Upper lobe of right lung (tissue), 1 donor: Measurements from ENCODE around the gene UROC1. TPM values are rescaled to one million over a fixed set of nuclear protein-coding genes. Genes with fewer than 3 reads are reported as not detected.

Experiments
- ATAC-seq: fragments of 200-7000 bp; cut with Tn5 transposase; one replicate; pipeline ENCODE4 v1.9.1; 2020; ENCODE audit warnings: mild to moderate bottlenecking, moderate library complexity
- DNase-seq: peaks from one replicate; pipeline ENCODE4 v3.0.0-alpha.2; 2020
- H3K27ac ChIP-seq: fragments of 200-600 bp; one replicate; pipeline ENCODE4 v1.8.0; 2022
- H3K27me3 ChIP-seq: fragments of 200-600 bp; one replicate; pipeline ENCODE4 v1.8.0; 2022; ENCODE audit warnings: mild to moderate bottlenecking
- H3K36me3 ChIP-seq: fragments of 200-600 bp; one replicate; pipeline ENCODE4 v1.8.0; 2022
- H3K4me1 ChIP-seq: fragments of 200-600 bp; one replicate; pipeline ENCODE4 v1.8.0; 2022
- H3K4me3 ChIP-seq: fragments of 200-600 bp; one replicate; pipeline ENCODE4 v1.8.0; 2022; ENCODE audit warnings: mild to moderate bottlenecking
- H3K9me3 ChIP-seq: fragments of 200-600 bp; one replicate; pipeline ENCODE4 v1.8.0; 2022
- CTCF ChIP-seq: fragments of 200-600 bp; IDR thresholded peaks from one replicate; pipeline ENCODE4 v1.8.0; 2022; ENCODE audit warnings: antibody characterized with exemption
- intact Hi-C: fragments of 100-400 bp; cut with DNase I; formaldehyde crosslinking; loops from one replicate; pipeline ENCODE4 v1.11.0; 2022
- long read RNA-seq: library from polyadenylated mRNA; unstranded; transcript quantifications from one replicate; pipeline ENCODE4 v2.0.0, GENCODE V29; 2021
- total RNA-seq: library from RNA; stranded (reverse); fragmentation: NEBNext Ultra II Directional; extraction: Animal tissue kit (Norgen Biotek cat#: 25700); gene quantifications from one replicate; pipeline ENCODE4 v1.2.1, GENCODE V29; 2021
- donor health status: DM: no; HTN: yes; CAD: no; lungs with severe emphysema.

UROC1 gene
- not detected for total RNA-seq
- long read RNA-seq, result 0 reads

GRCh38 chr3:126517291-126517951 is at the start of gene UROC1:
Gene UROC1 (minus strand): TSS chr3:126517773. CDS start chr3:126517719, 54 bp downstream.
- ATAC-seq, result peak; percentile 4
- DNase-seq, result peak; percentile 31
- Histone ChIP-seq H3K27ac (no peak within 1 kb of the TSS), H3K27me3 (no peaks in the 10 kb centered on the region), H3K4me3 (no peak within 1 kb of the TSS), H3K4me1 (no peaks in the 10 kb centered on the region), H3K9me3 (no peaks in the 10 kb centered on the region), H3K36me3 (no peaks in the 10 kb centered on the region)
- no peak for TF ChIP-seq CTCF
- intact Hi-C loops, result no loop called here

DNA sequence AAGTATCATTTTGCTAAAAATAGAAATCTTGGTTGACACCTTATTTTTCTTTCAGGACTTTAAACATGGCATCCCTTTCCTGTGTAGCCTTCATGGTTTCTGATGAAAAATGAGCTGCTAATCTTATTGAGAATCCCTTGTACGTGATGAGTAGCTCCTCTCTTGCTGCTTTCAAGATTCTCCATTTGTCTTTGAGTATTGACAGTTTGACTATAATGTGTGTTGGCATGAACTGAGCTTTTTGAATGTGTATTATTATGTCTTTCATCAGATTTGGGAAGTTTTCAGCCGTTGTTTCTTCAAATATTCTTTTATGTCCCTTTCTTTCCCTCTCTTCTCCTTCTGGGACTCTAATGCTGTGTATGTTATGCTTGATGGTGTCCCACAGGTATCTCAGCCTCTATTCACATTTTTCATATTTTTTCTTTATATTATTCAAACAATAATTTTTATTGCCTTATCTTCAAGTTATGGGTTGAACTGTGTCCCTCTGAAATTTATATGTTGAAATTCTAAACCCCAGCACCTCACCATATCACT is 45.2 kb upstream of the UROC1 start:
- no peaks in the 10 kb centered on the region for H3K36me3 ChIP-seq
- no peak for TF ChIP-seq CTCF
- H3K4me3 ChIP-seq, result no peak overlapping the region
- no peaks in the 10 kb centered on the region for H3K4me1 ChIP-seq
- H3K27me3 ChIP-seq, result no peaks in the 10 kb centered on the region
- intact Hi-C loops, result no loop called here
- DNase-seq (no peak), ATAC-seq (no peak)
- H3K27ac ChIP-seq, result no peak overlapping the region
- H3K9me3 ChIP-seq, result peaks cover 4% of the 10 kb centered on the region

DNA sequence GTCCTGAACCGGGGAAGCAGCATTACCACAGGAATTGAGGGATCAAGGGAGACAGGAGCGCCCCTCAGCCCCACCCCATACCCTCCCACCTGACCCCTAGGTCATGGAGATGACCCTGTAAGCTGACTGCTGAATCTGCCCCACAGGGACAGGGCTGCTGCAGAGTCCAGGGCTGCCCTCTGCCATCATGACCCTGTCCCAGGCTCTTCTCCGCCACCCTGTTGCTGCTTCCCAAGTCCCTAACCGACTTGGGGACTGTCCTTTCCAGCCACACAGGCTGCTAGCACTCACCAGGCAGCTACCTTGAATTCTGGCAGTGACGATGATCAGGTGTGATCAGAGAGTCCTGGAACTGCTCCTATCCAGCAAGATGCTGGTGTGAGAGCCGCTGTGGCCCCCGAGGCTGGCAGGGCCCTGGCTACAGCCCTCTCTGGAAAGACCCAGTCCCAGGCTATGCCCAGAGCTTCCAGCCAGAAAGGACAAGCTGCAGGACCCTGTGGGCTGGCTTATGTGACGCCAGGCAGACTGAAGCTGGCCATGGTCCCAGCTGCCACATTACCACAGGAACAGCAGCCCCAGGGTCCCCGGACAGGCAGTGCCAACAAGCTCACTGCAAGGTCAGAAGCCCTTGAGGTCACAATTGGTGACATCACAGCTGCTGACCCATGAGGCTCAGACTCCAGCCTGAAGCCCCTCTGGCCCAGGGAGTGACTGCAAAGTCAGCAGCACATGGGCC is 40.9 kb upstream of the UROC1 start, which contains the start of gene C3orf22:
C3orf22 (minus strand) TSS at position 597 of the 736 bp plus-strand sequence. CDS start 5,542 bp downstream, outside the sequence.
- H3K4me1 ChIP-seq, result no peaks in the 10 kb centered on the region
- DNase-seq, result peak; percentile 41
- no peak within 1 kb of the TSS for H3K27ac ChIP-seq
- H3K36me3 ChIP-seq, result no peaks in the 10 kb centered on the region
- H3K9me3 ChIP-seq, result peaks cover 4% of the 10 kb centered on the region
- H3K4me3 ChIP-seq, result no peak within 1 kb of the TSS
- no peak for ATAC-seq
- H3K27me3 ChIP-seq, result no peaks in the 10 kb centered on the region
- intact Hi-C loops, result no loop called here
- no peak for TF ChIP-seq CTCF

- H3K36me3 ChIP-seq, result no peaks in the 10 kb centered on the region
- DNase-seq (no peak), ATAC-seq (no peak)
- H3K27ac ChIP-seq, result no peak overlapping the region
- peaks cover 4% of the 10 kb centered on the region for H3K9me3 ChIP-seq
- no peak overlapping the region for H3K4me3 ChIP-seq
- TF ChIP-seq CTCF, result no peak
- intact Hi-C loops, result no loop called here
- no peaks in the 10 kb centered on the region for H3K4me1 ChIP-seq
- no peaks in the 10 kb centered on the region for H3K27me3 ChIP-seq
Observed at GRCh38 chr3:126557761-126558160, 40.2 kb upstream of the UROC1 start.

- Histone ChIP-seq H3K27me3 (no peaks in the 10 kb centered on the region), H3K36me3 (no peaks in the 10 kb centered on the region), H3K9me3 (peaks cover 2% of the 10 kb centered on the region), H3K4me3 (no peak overlapping the region), H3K4me1 (no peaks in the 10 kb centered on the region), H3K27ac (no peak overlapping the region)
- intact Hi-C loops, result no loop called here
- no peak for TF ChIP-seq CTCF
- no peak for ATAC-seq
- peak; percentile 54 for DNase-seq
Observed at GRCh38 chr3:126557415-126557745, 39.8 kb upstream of the UROC1 start.
